ENCODE results near the gene OR7G2.

OR7G2 gene

GRCh38 chr19:9139609-9140158 lies 32.4 kb upstream of the OR7G2 start:
- H3K4me3 ChIP-seq (ENCODE audit: insufficient read depth, low read depth, low read length): peak overlapping the region; percentile 89
- 55% methylated on average over 7 of the region's 8 CpGs for WGBS, 2 experiments
- H3K27me3 ChIP-seq (ENCODE audit: control insufficient read depth, insufficient read depth, low read length, poor library complexity, severe bottlenecking): no peaks in the 10 kb centered on the region
- H3K36me3 ChIP-seq (ENCODE audit: control insufficient read depth, insufficient read depth, low read length): peaks cover 11% of the 10 kb centered on the region
- H3K4me1 ChIP-seq (ENCODE audit: control insufficient read depth, insufficient read depth, low read length): no peaks in the 10 kb centered on the region
- H3K9me3 ChIP-seq (ENCODE audit: control insufficient read depth, low read length): peaks cover 3% of the 10 kb centered on the region
- H3K27ac ChIP-seq (ENCODE audit: insufficient read depth, low read depth, low read length, poor library complexity, severe bottlenecking): no peak overlapping the region

GRCh38 chr19:9132422-9132821 lies 25.1 kb upstream of the OR7G2 start:
- H3K9me3 ChIP-seq (ENCODE audit: control insufficient read depth, low read length): no peaks in the 10 kb centered on the region
- no peak overlapping the region for H3K4me3 ChIP-seq (ENCODE audit: insufficient read depth, low read depth, low read length)
- H3K27ac ChIP-seq (ENCODE audit: insufficient read depth, low read depth, low read length, poor library complexity, severe bottlenecking): no peak overlapping the region
- no peaks in the 10 kb centered on the region for H3K36me3 ChIP-seq (ENCODE audit: control insufficient read depth, insufficient read depth, low read length)
- H3K27me3 ChIP-seq (ENCODE audit: control insufficient read depth, insufficient read depth, low read length, poor library complexity, severe bottlenecking): no peaks in the 10 kb centered on the region
- WGBS, 2 experiments: 72 to 73% methylated on average over 5 of the region's 5 CpGs
- no peaks in the 10 kb centered on the region for H3K4me1 ChIP-seq (ENCODE audit: control insufficient read depth, insufficient read depth, low read length)

GRCh38 chr19:9130965-9131364 lies 23.7 kb upstream of the OR7G2 start:
- 77 to 88% methylated on average over 1 of the region's 1 CpG for WGBS, 2 experiments
- no peaks in the 10 kb centered on the region for H3K9me3 ChIP-seq (ENCODE audit: control insufficient read depth, low read length)
- no peaks in the 10 kb centered on the region for H3K36me3 ChIP-seq (ENCODE audit: control insufficient read depth, insufficient read depth, low read length)
- no peaks in the 10 kb centered on the region for H3K27me3 ChIP-seq (ENCODE audit: control insufficient read depth, insufficient read depth, low read length, poor library complexity, severe bottlenecking)
- H3K4me1 ChIP-seq (ENCODE audit: control insufficient read depth, insufficient read depth, low read length): no peaks in the 10 kb centered on the region
- no peak overlapping the region for H3K4me3 ChIP-seq (ENCODE audit: insufficient read depth, low read depth, low read length)
- no peak overlapping the region for H3K27ac ChIP-seq (ENCODE audit: insufficient read depth, low read depth, low read length, poor library complexity, severe bottlenecking)

GRCh38 chr19:9128171-9128570 lies 20.9 kb upstream of the OR7G2 start:
- Histone ChIP-seq H3K27me3 (ENCODE audit: control insufficient read depth, insufficient read depth, low read length, poor library complexity, severe bottlenecking) (no peaks in the 10 kb centered on the region), H3K36me3 (ENCODE audit: control insufficient read depth, insufficient read depth, low read length) (no peaks in the 10 kb centered on the region), H3K27ac (ENCODE audit: insufficient read depth, low read depth, low read length, poor library complexity, severe bottlenecking) (no peak overlapping the region), H3K9me3 (ENCODE audit: control insufficient read depth, low read length) (no peaks in the 10 kb centered on the region), H3K4me1 (ENCODE audit: control insufficient read depth, insufficient read depth, low read length) (no peaks in the 10 kb centered on the region), H3K4me3 (ENCODE audit: insufficient read depth, low read depth, low read length) (no peak overlapping the region)
- 76 to 83% methylated on average over 3 of the region's 3 CpGs for WGBS, 2 experiments

- Histone ChIP-seq H3K4me1 (ENCODE audit: control insufficient read depth, insufficient read depth, low read length) (no peaks in the 10 kb centered on the region), H3K27me3 (ENCODE audit: control insufficient read depth, insufficient read depth, low read length, poor library complexity, severe bottlenecking) (no peaks in the 10 kb centered on the region), H3K9me3 (ENCODE audit: control insufficient read depth, low read length) (no peaks in the 10 kb centered on the region), H3K27ac (ENCODE audit: insufficient read depth, low read depth, low read length, poor library complexity, severe bottlenecking) (no peak within 1 kb of the TSS), H3K36me3 (ENCODE audit: control insufficient read depth, insufficient read depth, low read length) (no peaks in the 10 kb centered on the region), H3K4me3 (ENCODE audit: insufficient read depth, low read depth, low read length) (no peak within 1 kb of the TSS)
- 62 to 75% methylated on average over 1 of the region's 1 CpG for WGBS, 2 experiments
These were observed 19.7 kb upstream of the OR7G2 start, which contains the start of gene OR7G3 for GRCh38 chr19:9126900-9127405. OR7G3 (minus strand) TSS chr19:9126950; CDS start chr19:9126950, 0 bp downstream.

GRCh38 chr19:9116547-9116946 lies 9.3 kb upstream of the OR7G2 start:
- H3K9me3 ChIP-seq (ENCODE audit: control insufficient read depth, low read length): peaks cover under 1% of the 10 kb centered on the region
- H3K27ac ChIP-seq (ENCODE audit: insufficient read depth, low read depth, low read length, poor library complexity, severe bottlenecking): no peak overlapping the region
- H3K36me3 ChIP-seq (ENCODE audit: control insufficient read depth, insufficient read depth, low read length): no peaks in the 10 kb centered on the region
- 67 to 75% methylated on average over 4 to 5 of the region's 5 CpGs for WGBS, 2 experiments
- no peaks in the 10 kb centered on the region for H3K27me3 ChIP-seq (ENCODE audit: control insufficient read depth, insufficient read depth, low read length, poor library complexity, severe bottlenecking)
- H3K4me3 ChIP-seq (ENCODE audit: insufficient read depth, low read depth, low read length): no peak overlapping the region
- no peaks in the 10 kb centered on the region for H3K4me1 ChIP-seq (ENCODE audit: control insufficient read depth, insufficient read depth, low read length)

- 82 to 84% methylated on average over 2 of the region's 2 CpGs for WGBS, 2 experiments
- Histone ChIP-seq H3K36me3 (ENCODE audit: control insufficient read depth, insufficient read depth, low read length) (no peaks in the 10 kb centered on the region), H3K9me3 (ENCODE audit: control insufficient read depth, low read length) (peaks cover 2% of the 10 kb centered on the region), H3K4me1 (ENCODE audit: control insufficient read depth, insufficient read depth, low read length) (no peaks in the 10 kb centered on the region), H3K4me3 (ENCODE audit: insufficient read depth, low read depth, low read length) (no peak within 1 kb of the TSS), H3K27me3 (ENCODE audit: control insufficient read depth, insufficient read depth, low read length, poor library complexity, severe bottlenecking) (no peaks in the 10 kb centered on the region), H3K27ac (ENCODE audit: insufficient read depth, low read depth, low read length, poor library complexity, severe bottlenecking) (no peak within 1 kb of the TSS)
These were observed 8.1 kb upstream of the OR7G2 start, which contains the start of gene OR7G1 for GRCh38 chr19:9115307-9115813. OR7G1 (minus strand) TSS chr19:9115763; CDS start chr19:9115763, 0 bp downstream.

- 62 to 64% methylated on average over 2 of the region's 2 CpGs for WGBS, 2 experiments
- Histone ChIP-seq H3K27me3 (ENCODE audit: control insufficient read depth, insufficient read depth, low read length, poor library complexity, severe bottlenecking) (no peaks in the 10 kb centered on the region), H3K36me3 (ENCODE audit: control insufficient read depth, insufficient read depth, low read length) (no peaks in the 10 kb centered on the region), H3K9me3 (ENCODE audit: control insufficient read depth, low read length) (peaks cover 2% of the 10 kb centered on the region), H3K27ac (ENCODE audit: insufficient read depth, low read depth, low read length, poor library complexity, severe bottlenecking) (no peak overlapping the region), H3K4me1 (ENCODE audit: control insufficient read depth, insufficient read depth, low read length) (no peaks in the 10 kb centered on the region), H3K4me3 (ENCODE audit: insufficient read depth, low read depth, low read length) (no peak overlapping the region)
These were observed 2.7 kb upstream of the OR7G2 start for GRCh38 chr19:9109959-9110358.

- WGBS, 2 experiments: 48 to 89% methylated on average over 1 to 2 of the region's 2 CpGs
- H3K27me3 ChIP-seq (ENCODE audit: control insufficient read depth, insufficient read depth, low read length, poor library complexity, severe bottlenecking): no peaks in the 10 kb centered on the region
- no peaks in the 10 kb centered on the region for H3K9me3 ChIP-seq (ENCODE audit: control insufficient read depth, low read length)
- no peaks in the 10 kb centered on the region for H3K36me3 ChIP-seq (ENCODE audit: control insufficient read depth, insufficient read depth, low read length)
- H3K4me3 ChIP-seq (ENCODE audit: insufficient read depth, low read depth, low read length): no peak within 1 kb of the TSS
- no peaks in the 10 kb centered on the region for H3K4me1 ChIP-seq (ENCODE audit: control insufficient read depth, insufficient read depth, low read length)
- no peak within 1 kb of the TSS for H3K27ac ChIP-seq (ENCODE audit: insufficient read depth, low read depth, low read length, poor library complexity, severe bottlenecking)
These were observed 20.5 kb downstream of the OR7G2 start, which contains the start of gene OR1M1 for GRCh38 chr19:9086761-9087160. OR1M1 (plus strand) TSS chr19:9087061; CDS start chr19:9093245, 6,184 bp downstream.

- Histone ChIP-seq H3K27ac (ENCODE audit: insufficient read depth, low read depth, low read length, poor library complexity, severe bottlenecking) (no peak overlapping the region), H3K4me3 (ENCODE audit: insufficient read depth, low read depth, low read length) (no peak overlapping the region), H3K9me3 (ENCODE audit: control insufficient read depth, low read length) (no peaks in the 10 kb centered on the region), H3K27me3 (ENCODE audit: control insufficient read depth, insufficient read depth, low read length, poor library complexity, severe bottlenecking) (no peaks in the 10 kb centered on the region), H3K4me1 (ENCODE audit: control insufficient read depth, insufficient read depth, low read length) (peaks cover 10% of the 10 kb centered on the region), H3K36me3 (ENCODE audit: control insufficient read depth, insufficient read depth, low read length) (no peaks in the 10 kb centered on the region)
- WGBS, 2 experiments: 74 to 79% methylated on average over 3 to 4 of the region's 4 CpGs
These were observed 28.6 kb downstream of the OR7G2 start for GRCh38 chr19:9078651-9079050.

Data from ectodermal cell (in vitro differentiated cells).